Calu3 (cell line): ENCODE data around the gene GRIA3. TPM values are rescaled to one million over a fixed set of nuclear protein-coding genes. Genes with fewer than 3 reads are reported as not detected.

Source experiments
- BruUV-seq: library from RNA; stranded (reverse); fragments of 400-500 nt; replicated peaks from 2 replicates; lab custom pipeline; 2021; lab: Mats Ljungman, UMichigan
- CTCF ChIA-PET: fragments of 300-600 bp; sonication (Branson Sonifier 250); formaldehyde crosslinking; loops from one replicate; lab custom pipeline; 2022; ENCODE audit warnings: antibody characterized with exemption; lab: Charles Lee
- DNase-seq: peaks from one replicate; pipeline ENCODE4 v3.0.0; 2022
- H3K27ac Mint-ChIP-seq: one replicate; pipeline ENCODE4 v1.8.0; 2022; ENCODE audit warnings: mixed read lengths; ENCODE audit not compliant: unreplicated experiment
- H3K27me3 Mint-ChIP-seq: one replicate; pipeline ENCODE4 v1.8.0; 2022; ENCODE audit warnings: mixed read lengths; ENCODE audit not compliant: unreplicated experiment
- H3K36me3 Mint-ChIP-seq: one replicate; pipeline ENCODE4 v1.8.0; 2022; ENCODE audit warnings: mild to moderate bottlenecking, moderate library complexity, mixed read lengths; ENCODE audit not compliant: insufficient read depth, unreplicated experiment
- H3K4me1 Mint-ChIP-seq: one replicate; pipeline ENCODE4 v1.8.0; 2022; ENCODE audit warnings: mild to moderate bottlenecking, low read depth, mixed read lengths; ENCODE audit not compliant: unreplicated experiment
- H3K4me3 Mint-ChIP-seq: one replicate; pipeline ENCODE4 v1.8.0; 2022; ENCODE audit warnings: mild to moderate bottlenecking, low read depth, moderate library complexity, mixed read lengths; ENCODE audit not compliant: unreplicated experiment
- H3K9me3 Mint-ChIP-seq: one replicate; pipeline ENCODE4 v1.8.0; 2022; ENCODE audit warnings: low read depth, mixed read lengths; ENCODE audit not compliant: unreplicated experiment
- CTCF ChIP-seq: fragments of 200-600 bp; IDR thresholded peaks from one replicate; pipeline ENCODE4 v1.8.0; 2022; ENCODE audit warnings: antibody characterized with exemption; ENCODE audit not compliant: unreplicated experiment
- intact Hi-C: fragments of 100-400 bp; cut with micrococcal nuclease; formaldehyde crosslinking; loops from one replicate; pipeline ENCODE4 v1.10.0; 2022; ENCODE audit not compliant: unreplicated experiment
- total RNA-seq: library from RNA; stranded (reverse); gene quantifications from 2 replicates; pipeline ENCODE4 v1.2.3, GENCODE V29; 2022

GRIA3 gene
- total RNA-seq, 1 experiment from 2014 or later, result not detected

GRCh38 chrX:123167621-123168020 is 16.5 kb upstream of the GRIA3 start:
- intact Hi-C loops, result no loop called here
- Mint-ChIP-seq H3K27me3 (no peaks in the 10 kb centered on the region), H3K36me3 (no peaks in the 10 kb centered on the region), H3K4me1 (peaks cover 15% of the 10 kb centered on the region), H3K9me3 (no peaks in the 10 kb centered on the region), H3K27ac (no peak overlapping the region), H3K4me3 (no peak overlapping the region)
- BruUV-seq, result no TSS peak
- DNase-seq, result no peak
- no peak for TF ChIP-seq CTCF
- CTCF ChIA-PET, result no interaction called here

DNA sequence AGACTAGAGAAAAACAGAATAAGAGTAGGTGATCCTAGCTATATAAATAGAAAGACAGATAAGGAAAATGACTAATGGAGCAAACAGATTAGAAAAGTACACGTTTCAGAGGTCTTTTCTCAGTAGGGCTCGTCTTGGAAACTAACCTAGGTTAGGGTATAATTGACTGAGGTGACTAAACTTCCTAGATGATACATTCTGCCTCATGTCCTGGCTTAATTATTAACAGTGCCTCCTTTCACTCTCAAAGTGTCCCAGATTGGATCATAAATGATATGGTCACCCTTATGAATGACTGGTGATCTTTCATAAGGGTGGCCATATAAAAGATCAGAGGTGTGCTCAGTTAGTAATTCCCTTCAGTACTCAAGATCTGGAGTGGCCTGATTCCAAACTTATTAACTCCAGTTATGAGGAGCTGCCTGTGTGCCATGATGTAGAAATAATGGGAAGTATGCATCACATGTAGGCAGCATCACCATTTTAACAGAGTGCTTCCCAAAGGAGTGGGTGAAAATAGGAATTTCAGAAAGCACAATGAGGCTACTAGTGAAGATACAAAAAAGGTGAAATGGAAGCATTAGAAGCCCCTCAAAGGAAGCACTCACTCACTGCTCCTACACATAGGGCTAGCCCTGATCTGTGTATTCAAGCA is 14.7 kb upstream of the GRIA3 start:
- no peaks in the 10 kb centered on the region for H3K36me3 Mint-ChIP-seq
- H3K4me1 Mint-ChIP-seq, result peaks cover 15% of the 10 kb centered on the region
- no peak overlapping the region for H3K4me3 Mint-ChIP-seq
- no peaks in the 10 kb centered on the region for H3K27me3 Mint-ChIP-seq
- BruUV-seq, result no TSS peak
- peak; percentile 3 for DNase-seq
- peak overlapping the region; percentile 82 for H3K27ac Mint-ChIP-seq
- intact Hi-C loops, result no loop called here
- H3K9me3 Mint-ChIP-seq, result no peaks in the 10 kb centered on the region
- TF ChIP-seq CTCF, result no peak
- CTCF ChIA-PET, result interaction anchor here (0.5 kb wide), 1 partner anchor 696 kb away, joined by 3 read pairs; no protein-coding TSS in a partner anchor

DNA sequence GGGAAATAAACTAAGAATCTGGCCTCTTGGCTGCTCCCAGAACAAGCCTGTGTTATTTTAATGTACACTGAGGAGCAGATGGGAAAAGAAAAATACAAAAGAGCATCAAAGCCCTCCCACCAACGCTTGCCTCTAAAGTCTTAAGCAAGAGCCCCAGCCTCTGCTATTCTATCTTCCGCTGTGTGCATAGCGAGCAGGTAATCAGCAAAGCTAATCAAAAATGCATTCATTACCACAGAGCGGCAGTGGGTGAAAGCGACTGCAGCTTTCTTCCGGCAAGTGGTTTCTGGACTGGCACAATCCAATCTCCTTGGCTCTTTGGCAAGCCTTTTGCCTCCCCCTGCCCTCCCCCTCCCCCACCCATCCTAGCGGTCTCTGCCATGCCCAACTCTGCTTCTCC is 13.5 kb upstream of the GRIA3 start:
- DNase-seq, result no peak
- CTCF ChIA-PET, result interaction anchor here (0.8 kb wide), 1 partner anchor 21 kb away, joined by 3 read pairs; no protein-coding TSS in a partner anchor
- Mint-ChIP-seq H3K27me3 (no peaks in the 10 kb centered on the region), H3K9me3 (no peaks in the 10 kb centered on the region), H3K36me3 (no peaks in the 10 kb centered on the region), H3K4me1 (peaks cover 15% of the 10 kb centered on the region), H3K27ac (no peak overlapping the region), H3K4me3 (no peak overlapping the region)
- BruUV-seq, result no TSS peak
- intact Hi-C loops, result loop anchor here (10.0 kb wide), 1 partner anchor 254 kb away; no protein-coding TSS in a partner anchor
- TF ChIP-seq CTCF, result no peak

GRCh38 chrX:123171781-123172180 is 12.3 kb upstream of the GRIA3 start:
- no peak overlapping the region for H3K4me3 Mint-ChIP-seq
- no peaks in the 10 kb centered on the region for H3K36me3 Mint-ChIP-seq
- no peak overlapping the region for H3K27ac Mint-ChIP-seq
- BruUV-seq, result no TSS peak
- intact Hi-C loops, result loop anchor here (10.0 kb wide), 1 partner anchor 253 kb away; no protein-coding TSS in a partner anchor
- TF ChIP-seq CTCF, result no peak
- no peaks in the 10 kb centered on the region for H3K9me3 Mint-ChIP-seq
- CTCF ChIA-PET, result no interaction called here
- H3K4me1 Mint-ChIP-seq, result peaks cover 15% of the 10 kb centered on the region
- no peaks in the 10 kb centered on the region for H3K27me3 Mint-ChIP-seq
- DNase-seq, result no peak
